Measurements from ENCODE around the gene SLC5A8.
"Not testable (repeated sequence)": the region's sequence is repeated elsewhere in the genome, so short reads cannot be mapped to it uniquely, and the experiment has no call there.

The SLC5A8 gene

GRCh38 chr12:101166866-101167265 is 43.2 kb downstream of the SLC5A8 start:
- DNase-seq: no peak

GRCh38 chr12:101165319-101165718 is 44.7 kb downstream of the SLC5A8 start:
- no peak for DNase-seq

DNA sequence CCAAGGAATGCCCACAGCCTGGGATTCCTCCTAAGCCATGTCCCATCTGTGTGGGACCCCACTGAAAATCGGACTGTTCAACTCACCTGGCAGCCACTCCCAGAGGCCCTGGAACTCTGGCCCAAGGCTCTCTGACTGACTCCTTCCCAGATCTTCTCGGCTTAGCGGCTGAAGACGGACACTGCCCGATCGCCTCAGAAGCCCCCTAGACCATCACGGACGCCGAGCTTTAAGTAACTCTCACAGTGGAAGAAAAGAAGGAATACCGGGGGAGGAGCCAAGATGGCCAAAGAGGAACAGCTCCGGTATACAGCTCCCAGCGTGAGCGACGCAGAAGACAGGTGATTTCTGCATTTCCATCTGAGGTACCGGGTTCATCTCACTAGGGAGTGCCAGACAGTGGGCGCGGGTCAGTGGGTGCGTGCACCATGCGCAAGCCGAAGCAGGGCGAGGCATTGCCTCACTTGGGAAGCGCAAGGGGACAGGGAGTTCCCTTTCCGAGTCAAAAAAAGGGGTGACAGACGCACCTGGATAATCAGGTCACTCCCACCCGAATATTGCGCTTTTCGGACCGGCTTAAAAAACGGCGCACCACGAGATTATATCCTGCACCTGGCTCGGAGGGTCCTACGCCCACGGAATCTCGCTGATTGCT is 64.1 kb downstream of the SLC5A8 start:
- DNase-seq: not testable (repeated sequence)

DNA sequence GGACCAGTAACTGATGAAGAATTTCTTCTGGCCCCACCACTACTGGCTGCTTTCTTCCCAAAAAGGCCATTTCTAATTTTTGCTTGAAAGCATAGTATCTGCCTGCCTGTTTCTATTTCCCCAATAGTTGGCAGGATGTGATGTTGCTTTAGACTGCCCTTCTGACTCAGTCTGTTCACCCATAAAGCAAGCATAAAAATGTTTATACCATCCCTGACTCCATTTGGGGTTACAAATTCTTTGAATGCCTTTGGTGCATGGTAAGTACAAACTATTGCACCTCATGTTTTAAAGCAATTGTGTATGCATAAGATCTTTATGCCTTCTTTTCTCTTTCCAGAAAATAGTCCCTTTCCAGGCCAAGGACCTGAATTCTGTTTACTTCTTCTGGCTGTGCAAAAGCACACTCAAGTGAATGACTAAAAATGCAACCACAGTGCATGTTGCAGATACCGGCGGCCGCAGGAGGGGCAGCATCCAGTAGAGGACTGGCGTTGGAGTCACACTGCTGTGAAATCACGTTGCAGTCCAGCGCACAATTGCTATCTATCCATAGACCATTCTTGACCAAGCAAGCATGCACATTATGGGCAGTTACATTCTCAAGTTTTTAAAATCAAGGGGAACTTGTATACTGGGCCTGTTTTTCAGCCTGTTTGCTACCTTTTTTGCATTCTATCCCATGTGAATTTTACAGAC is 82.4 kb downstream of the SLC5A8 start:
- no peak for DNase-seq

DNA sequence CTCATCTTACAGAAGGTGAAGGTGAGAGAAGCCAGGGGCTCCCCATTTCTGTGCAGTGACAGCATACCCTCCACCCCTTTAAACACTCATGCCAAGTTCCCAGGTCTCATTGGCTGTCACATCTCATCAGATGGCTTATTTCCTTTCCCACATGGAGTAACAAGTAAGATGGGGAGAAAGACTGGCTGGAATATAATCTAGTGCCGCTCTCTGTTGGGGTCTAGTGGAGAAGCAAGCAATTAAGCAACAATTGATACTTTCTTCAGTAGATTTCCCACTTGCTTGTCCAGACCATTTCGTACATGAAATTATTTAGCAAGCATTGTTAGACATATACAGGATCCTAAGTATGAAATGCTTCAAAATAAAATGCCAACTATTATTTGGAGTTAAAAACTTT is 92.2 kb downstream of the SLC5A8 start:
- no peak for DNase-seq

- DNase-seq: no peak
These were observed 93.1 kb downstream of the SLC5A8 start for GRCh38 chr12:101116911-101117310.

DNA sequence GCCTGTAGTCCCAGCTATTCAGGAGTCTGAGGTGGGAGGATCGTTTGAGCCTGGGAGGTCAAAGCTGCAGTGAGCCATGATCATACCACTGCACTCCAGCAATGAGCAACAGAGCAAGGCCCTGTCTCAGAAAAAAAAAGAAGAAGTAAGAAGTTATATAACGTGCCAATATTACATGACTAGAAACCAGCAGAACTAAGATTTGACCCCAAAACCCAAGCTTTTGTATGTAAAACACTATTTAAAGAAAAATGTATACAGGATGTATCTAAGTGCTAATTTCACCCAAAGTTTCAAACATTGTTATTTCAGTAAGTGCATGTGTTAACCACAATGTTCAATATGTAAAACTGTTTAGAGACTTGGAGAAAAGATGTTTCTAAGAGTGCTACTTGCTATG is 94.7 kb downstream of the SLC5A8 start:
- DNase-seq: no peak

- no peak for DNase-seq
These were observed 98.6 kb downstream of the SLC5A8 start for GRCh38 chr12:101111441-101111840.

- no peak for DNase-seq
These were observed 99.2 kb downstream of the SLC5A8 start for GRCh38 chr12:101110866-101111265.

DNA sequence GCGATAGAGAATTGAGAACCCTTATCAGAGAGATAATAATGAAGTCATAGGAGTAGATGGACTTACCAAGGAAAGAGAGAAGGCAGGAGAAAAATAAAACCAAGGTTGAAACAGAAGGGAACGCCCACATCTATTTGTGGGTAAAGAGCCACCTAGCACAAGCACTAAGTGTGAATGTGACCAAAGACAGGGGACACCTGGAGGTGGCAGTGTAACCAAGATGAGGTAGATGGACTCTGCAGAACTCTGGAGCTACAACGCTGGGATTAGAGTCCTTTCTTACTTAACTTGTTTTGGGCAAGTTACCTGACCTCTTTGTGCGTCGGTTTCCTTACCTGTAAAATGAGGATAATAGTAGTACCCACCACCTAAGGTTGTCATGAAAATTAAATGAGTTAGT is 101.9 kb downstream of the SLC5A8 start:
- DNase-seq: no peak

- DNase-seq: no peak
These were observed 102.8 kb downstream of the SLC5A8 start for GRCh38 chr12:101107032-101107763.
